ENCODE measurements around the gene ATG3.
"Not testable (repeated sequence)": the region's sequence is repeated elsewhere in the genome, so short reads cannot be mapped to it uniquely, and the experiment has no call there.

Gene ATG3

DNA sequence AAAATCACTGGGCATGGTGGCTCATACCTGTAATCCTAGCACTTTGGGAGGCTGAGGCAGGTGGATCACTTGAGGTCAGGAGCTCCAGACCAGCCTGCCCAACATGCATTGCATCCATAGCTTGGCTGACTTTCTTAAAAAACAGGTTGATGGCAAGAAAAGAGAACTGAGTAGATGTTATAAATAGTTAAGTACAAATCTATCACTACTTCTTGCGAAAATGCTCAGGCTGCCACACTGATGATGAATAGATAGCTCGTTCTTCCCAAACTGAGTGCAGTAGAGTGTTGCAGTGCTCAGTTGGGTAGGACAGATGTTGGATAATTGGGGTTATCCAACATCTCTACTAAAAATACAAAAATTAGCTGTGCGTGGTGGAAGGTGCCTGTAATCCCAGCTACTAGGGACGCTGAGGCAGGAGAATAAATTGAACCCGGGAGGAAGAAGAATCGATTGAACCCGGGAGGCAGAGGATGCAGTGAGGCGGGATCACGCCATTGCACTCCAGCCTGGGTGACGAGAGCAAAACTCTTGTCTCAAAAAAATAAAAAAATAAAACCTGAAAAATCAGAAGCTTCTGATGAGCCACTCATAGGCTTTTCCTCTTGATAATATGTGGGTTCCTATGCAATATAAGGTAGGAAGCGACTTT lies 63.7 kb downstream of the ATG3 start:
- DNase-seq = no peak

DNA sequence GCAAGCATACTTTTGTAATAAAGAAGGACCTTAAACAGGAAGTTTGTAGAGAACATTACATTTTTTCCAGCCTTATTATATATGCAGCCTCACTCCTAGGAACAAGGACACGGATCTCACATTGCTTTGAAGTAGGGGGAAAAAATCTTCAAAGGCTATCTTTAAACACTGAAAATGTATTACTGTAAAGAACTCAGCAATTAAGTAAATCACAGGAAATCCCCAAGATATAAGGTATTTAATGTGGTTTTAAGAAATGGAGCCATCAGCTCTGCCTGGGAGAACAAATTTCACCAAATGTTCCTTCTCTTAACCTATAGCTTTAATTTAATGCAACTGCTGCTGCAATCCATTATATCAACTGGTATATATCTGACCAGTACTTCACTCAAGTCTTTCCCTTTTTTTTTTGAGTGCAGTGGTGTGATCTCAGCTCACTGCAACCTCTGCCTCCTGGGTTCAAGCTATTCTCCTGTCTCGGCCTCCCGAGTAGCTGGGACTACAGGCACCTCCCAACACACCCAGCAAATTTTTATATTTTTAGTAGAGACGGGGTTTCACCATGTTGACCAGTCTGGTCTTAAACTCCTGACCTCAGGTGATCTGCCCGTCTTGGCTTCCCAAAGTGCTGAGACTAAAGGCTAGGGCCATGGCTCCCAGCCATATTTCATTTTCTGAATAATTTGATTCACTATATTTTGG lies 65.2 kb downstream of the ATG3 start:
- no peak for DNase-seq

DNA sequence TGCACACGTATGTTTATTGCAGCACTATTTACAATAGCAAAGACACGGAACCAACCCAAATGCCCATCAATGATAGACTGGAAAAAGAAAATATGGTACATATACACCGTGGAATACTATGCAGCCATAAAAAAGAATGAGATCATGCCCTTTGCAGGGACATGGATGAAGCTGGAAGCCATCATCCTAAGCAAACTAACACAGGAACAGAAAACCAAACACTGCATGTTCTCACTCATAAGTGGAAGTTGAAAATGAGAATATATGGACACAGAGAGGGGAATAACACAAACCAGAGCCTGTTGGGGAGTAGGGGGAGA lies 67.4 kb downstream of the ATG3 start:
- not testable (repeated sequence) for DNase-seq

GRCh38 chr3:112492124-112492523 lies 69.6 kb downstream of the ATG3 start:
- no peak for DNase-seq

GRCh38 chr3:112491373-112491772 lies 70.4 kb downstream of the ATG3 start:
- no peak for DNase-seq

GRCh38 chr3:112489674-112490479 lies 71.9 kb downstream of the ATG3 start:
- no peak for DNase-seq

- no peak for DNase-seq
These were observed 74.8 kb downstream of the ATG3 start for GRCh38 chr3:112486811-112487505.

DNA sequence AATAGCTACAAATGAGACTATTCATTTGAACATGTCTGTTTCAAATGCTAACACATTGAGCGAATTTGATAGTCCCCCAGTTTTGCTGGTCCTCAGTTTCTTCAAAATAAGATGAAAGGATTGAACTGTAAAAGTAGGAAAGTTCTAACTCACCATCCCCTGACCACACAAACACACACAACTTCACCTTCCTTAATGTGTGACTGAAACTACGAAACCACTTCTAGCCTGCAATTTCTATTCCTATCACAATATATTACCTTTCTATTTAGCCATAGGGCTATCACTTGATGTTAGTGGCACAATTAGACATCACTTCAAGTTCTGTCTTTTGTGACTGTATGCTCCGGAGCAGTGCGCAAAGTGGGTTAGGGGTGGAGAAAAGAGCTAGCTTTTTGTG lies 77.4 kb downstream of the ATG3 start:
- DNase-seq = no peak

- no peak for DNase-seq
These were observed 79.1 kb downstream of the ATG3 start for GRCh38 chr3:112482675-112483074.
